BLaER1 (cell line): Measurements from ENCODE around the gene AKT1S1.

ENCODE experiments used
- H3K27ac ChIP-seq: shearing (Covaris generic); formaldehyde crosslinking; 2 replicates; pipeline ENCODE4 v1.8.1; 2022
- H3K27me3 ChIP-seq: shearing (Covaris generic); formaldehyde crosslinking; 2 replicates; pipeline ENCODE4 v1.8.1; 2022
- H3K36me3 ChIP-seq: shearing (Covaris generic); formaldehyde crosslinking; 2 replicates; pipeline ENCODE4 v1.8.1; 2022
- H3K4me1 ChIP-seq: shearing (Covaris generic); formaldehyde crosslinking; 2 replicates; pipeline ENCODE4 v1.8.1; 2022
- H3K4me2 ChIP-seq: shearing (Covaris generic); formaldehyde crosslinking; 2 replicates; pipeline ENCODE4 v1.8.1; 2022
- H3K4me3 ChIP-seq: shearing (Covaris generic); formaldehyde crosslinking; 2 replicates; pipeline ENCODE4 v1.8.1; 2022
- H3K9ac ChIP-seq: shearing (Covaris generic); formaldehyde crosslinking; 2 replicates; pipeline ENCODE4 v1.8.1; 2022
- H3K9me3 ChIP-seq: shearing (Covaris generic); formaldehyde crosslinking; 2 replicates; pipeline ENCODE4 v1.8.1; 2022
- H4K20me1 ChIP-seq: shearing (Covaris generic); formaldehyde crosslinking; 2 replicates; pipeline ENCODE4 v1.8.1; 2022
- Cebpa-rat ChIP-seq: shearing (Covaris generic); IDR thresholded peaks from 2 replicates; pipeline ENCODE4 v1.8.1; 2022

Gene AKT1S1

GRCh38 chr19:49840736-49841249 lies 36.4 kb downstream of the AKT1S1 start:
- Histone ChIP-seq H3K4me2 (no peak overlapping the region), H3K9ac (no peak overlapping the region), H4K20me1 (peaks cover 46% of the 10 kb centered on the region; the same call in 1 of the 2 replicates), H3K4me3 (no peak overlapping the region), H3K27me3 (no peaks in the 10 kb centered on the region; the same call in 1 of the 2 replicates), H3K27ac (no peak overlapping the region), H3K36me3 (peaks cover 57% of the 10 kb centered on the region), H3K4me1 (peaks cover 29% of the 10 kb centered on the region), H3K9me3 (no peaks in the 10 kb centered on the region)
- no peak for TF ChIP-seq Cebpa-rat

DNA sequence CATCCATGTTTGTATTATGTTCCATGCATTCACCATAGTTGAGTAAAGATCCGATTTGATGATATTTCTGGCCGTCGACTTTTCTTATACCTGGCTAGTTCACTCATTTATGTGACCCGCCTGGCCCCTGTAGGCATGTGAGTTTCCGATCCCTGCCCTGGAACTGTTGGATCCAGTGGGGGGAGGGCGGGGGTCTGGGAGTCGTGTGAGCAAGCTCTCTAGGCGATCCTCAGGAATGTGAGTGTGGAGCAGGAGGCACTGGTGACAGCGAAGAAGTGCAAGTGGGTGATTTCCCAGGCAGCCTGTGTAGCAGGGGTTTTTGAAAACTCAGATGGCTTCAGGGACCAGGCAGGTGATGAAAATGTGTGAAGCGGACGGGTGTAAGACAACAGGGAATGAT lies 36.8 kb downstream of the AKT1S1 start:
- TF ChIP-seq Cebpa-rat: no peak
- peaks cover 61% of the 10 kb centered on the region for H3K36me3 ChIP-seq
- no peak overlapping the region for H3K27ac ChIP-seq

GRCh38 chr19:49839713-49840112 lies 37.4 kb downstream of the AKT1S1 start:
- H3K9me3 ChIP-seq: no peaks in the 10 kb centered on the region
- H3K4me2 ChIP-seq: no peak overlapping the region
- no peaks in the 10 kb centered on the region; the same call in 1 of the 2 replicates for H3K27me3 ChIP-seq
- peaks cover 46% of the 10 kb centered on the region; the same call in 1 of the 2 replicates for H4K20me1 ChIP-seq
- peaks cover 29% of the 10 kb centered on the region for H3K4me1 ChIP-seq
- H3K27ac ChIP-seq: no peak overlapping the region
- H3K4me3 ChIP-seq: no peak overlapping the region
- no peak for TF ChIP-seq Cebpa-rat
- no peak overlapping the region for H3K9ac ChIP-seq
- peaks cover 67% of the 10 kb centered on the region for H3K36me3 ChIP-seq

More for the DNA sequence above, 36.8 kb downstream of the AKT1S1 start:
- Histone ChIP-seq H3K27me3 (no peaks in the 10 kb centered on the region; the same call in 1 of the 2 replicates), H3K4me3 (no peak overlapping the region), H3K4me2 (no peak overlapping the region), H4K20me1 (peaks cover 46% of the 10 kb centered on the region; the same call in 1 of the 2 replicates), H3K4me1 (peaks cover 29% of the 10 kb centered on the region), H3K9ac (no peak overlapping the region), H3K9me3 (no peaks in the 10 kb centered on the region)

GRCh38 chr19:49838885-49839588 lies 38.1 kb downstream of the AKT1S1 start:
- Histone ChIP-seq H3K27me3 (no peaks in the 10 kb centered on the region; the same call in 1 of the 2 replicates), H3K4me2 (no peak overlapping the region), H4K20me1 (peaks cover 47% of the 10 kb centered on the region; the same call in 1 of the 2 replicates), H3K27ac (no peak overlapping the region), H3K4me3 (no peak overlapping the region), H3K9me3 (no peaks in the 10 kb centered on the region), H3K36me3 (peaks cover 74% of the 10 kb centered on the region), H3K9ac (no peak overlapping the region), H3K4me1 (peaks cover 23% of the 10 kb centered on the region)
- TF ChIP-seq Cebpa-rat: no peak

DNA sequence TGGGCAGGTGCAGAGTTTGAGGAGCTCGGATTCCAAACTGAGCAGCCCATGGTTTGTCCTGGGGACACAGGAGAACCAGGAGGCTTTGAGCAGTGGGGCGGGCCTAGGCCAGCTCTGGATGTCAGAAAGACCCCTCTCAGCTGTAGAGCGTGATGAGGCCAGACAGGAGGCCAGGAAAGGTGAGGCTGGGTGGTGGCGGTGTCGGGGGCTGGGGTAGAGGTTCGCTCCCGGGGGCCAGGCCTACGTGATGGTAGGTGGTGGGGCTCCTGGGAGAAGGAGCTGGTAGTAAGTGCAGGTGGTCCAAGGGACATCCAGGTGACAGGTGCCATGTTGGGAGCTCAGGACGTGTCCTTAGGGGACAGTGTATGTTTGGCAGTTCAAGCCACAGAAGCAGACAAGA lies 39.7 kb downstream of the AKT1S1 start:
- peaks cover 90% of the 10 kb centered on the region for H3K36me3 ChIP-seq

GRCh38 chr19:49837009-49837310 lies 40.2 kb downstream of the AKT1S1 start:
- no peaks in the 10 kb centered on the region; the same call in 1 of the 2 replicates for H3K27me3 ChIP-seq
- peaks cover 95% of the 10 kb centered on the region for H3K36me3 ChIP-seq
- H4K20me1 ChIP-seq: peaks cover 35% of the 10 kb centered on the region
- peaks cover 13% of the 10 kb centered on the region for H3K4me1 ChIP-seq
- no peak overlapping the region for H3K4me3 ChIP-seq
- no peaks in the 10 kb centered on the region for H3K9me3 ChIP-seq
- H3K4me2 ChIP-seq: no peak overlapping the region
- H3K9ac ChIP-seq: no peak overlapping the region
- no peak overlapping the region for H3K27ac ChIP-seq
- no peak for TF ChIP-seq Cebpa-rat

More for the DNA sequence above, 39.7 kb downstream of the AKT1S1 start:
- Histone ChIP-seq H3K9ac (no peak overlapping the region), H3K4me3 (no peak overlapping the region), H3K4me2 (no peak overlapping the region), H3K4me1 (peaks cover 11% of the 10 kb centered on the region), H3K27me3 (no peaks in the 10 kb centered on the region; the same call in 1 of the 2 replicates), H4K20me1 (peaks cover 39% of the 10 kb centered on the region), H3K9me3 (no peaks in the 10 kb centered on the region), H3K27ac (no peak overlapping the region)
- no peak for TF ChIP-seq Cebpa-rat

GRCh38 chr19:49836176-49837008 lies 40.8 kb downstream of the AKT1S1 start:
- Histone ChIP-seq H3K4me1 (peaks cover 13% of the 10 kb centered on the region), H3K27ac (no peak overlapping the region), H3K9me3 (no peaks in the 10 kb centered on the region), H3K4me2 (no peak overlapping the region), H4K20me1 (peaks cover 39% of the 10 kb centered on the region), H3K36me3 (peaks cover 100% of the 10 kb centered on the region), H3K4me3 (no peak overlapping the region), H3K27me3 (no peaks in the 10 kb centered on the region; the same call in 1 of the 2 replicates), H3K9ac (no peak overlapping the region)
- no peak for TF ChIP-seq Cebpa-rat

GRCh38 chr19:49835562-49835961 lies 41.6 kb downstream of the AKT1S1 start:
- TF ChIP-seq Cebpa-rat: no peak
- Histone ChIP-seq H3K9me3 (no peaks in the 10 kb centered on the region), H3K4me2 (no peak overlapping the region), H3K27ac (no peak overlapping the region), H3K4me1 (peaks cover 13% of the 10 kb centered on the region), H3K36me3 (peaks cover 100% of the 10 kb centered on the region), H3K9ac (no peak overlapping the region), H3K27me3 (no peaks in the 10 kb centered on the region; the same call in 1 of the 2 replicates), H3K4me3 (no peak overlapping the region), H4K20me1 (peaks cover 47% of the 10 kb centered on the region)

DNA sequence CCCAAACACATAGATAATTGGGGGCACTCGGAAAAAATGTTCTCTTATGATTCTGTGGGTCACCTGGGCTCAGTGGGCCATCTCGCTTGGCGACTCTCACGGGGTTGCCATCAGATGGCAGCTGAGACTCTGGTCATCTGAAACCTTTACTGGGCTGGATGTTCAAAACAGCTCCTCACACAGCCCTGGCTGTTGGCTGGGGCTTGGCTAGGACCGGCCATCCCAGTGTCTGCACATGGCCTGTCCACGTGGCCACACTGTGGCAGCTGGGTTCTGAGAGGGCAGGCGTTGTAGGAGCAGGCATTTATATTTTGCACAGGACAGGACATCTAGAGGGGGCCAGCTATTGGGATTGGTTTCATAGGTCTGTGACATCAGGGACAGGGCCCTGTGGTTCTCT lies 43.6 kb downstream of the AKT1S1 start:
- Histone ChIP-seq H3K27me3 (no peaks in the 10 kb centered on the region), H3K4me1 (peaks cover 32% of the 10 kb centered on the region), H3K9me3 (no peaks in the 10 kb centered on the region), H3K27ac (no peak overlapping the region), H3K4me3 (no peak overlapping the region), H3K36me3 (peaks cover 100% of the 10 kb centered on the region), H3K9ac (no peak overlapping the region), H4K20me1 (peaks cover 62% of the 10 kb centered on the region), H3K4me2 (no peak overlapping the region)
- no peak for TF ChIP-seq Cebpa-rat

- H3K9me3 ChIP-seq: no peaks in the 10 kb centered on the region
- no peak overlapping the region for H3K4me3 ChIP-seq
- 0 out of 2 replicates have a peak overlapping the region, but pooled peaks have one; percentile 23 for H3K27ac ChIP-seq
- H3K27me3 ChIP-seq: no peaks in the 10 kb centered on the region
- peaks cover 100% of the 10 kb centered on the region for H3K36me3 ChIP-seq
- no peak overlapping the region for H3K9ac ChIP-seq
- TF ChIP-seq Cebpa-rat: no peak
- peak overlapping the region; percentile 14; the same call in 1 of the 2 replicates for H3K4me2 ChIP-seq
- peaks cover 35% of the 10 kb centered on the region for H3K4me1 ChIP-seq
- peaks cover 64% of the 10 kb centered on the region for H4K20me1 ChIP-seq
These were observed 44.6 kb downstream of the AKT1S1 start for GRCh38 chr19:49832556-49832955.
